ENCODE results near the gene ETS1. TPM values are rescaled to one million over a fixed set of nuclear protein-coding genes. Genes with fewer than 3 reads are reported as not detected.
A peak's percentile ranks its signal among the peaks of the same experiment; 100 is the strongest.

The ETS1 gene
- total RNA-seq, 2 experiments from 2014 or later = 203 to 466 TPM

GRCh38 chr11:128551611-128552335 is 35.6 kb downstream of the ETS1 start:
- H2AFZ ChIP-seq (ENCODE audit: low read length) = peak overlapping the region; percentile 2; the same call in 1 of the 2 replicates
- POLR2A ChIA-PET = interaction anchor here (0.9 to 6.3 kb wide), 17 partner anchors 8 to 256 kb away, joined by 3 to 159 read pairs (median 12); no protein-coding TSS in a partner anchor
- H4K20me1 ChIP-seq (ENCODE audit: insufficient read depth, low read length) = no peaks in the 10 kb centered on the region
- H3K4me2 ChIP-seq (ENCODE audit: low read length) = peak overlapping the region; percentile 78
- H3K9me2 ChIP-seq (ENCODE audit: insufficient read depth, low read length) = no peaks in the 10 kb centered on the region
- H3K4me1 ChIP-seq (ENCODE audit: insufficient read depth, low read length, poor library complexity, severe bottlenecking) = peaks cover 93% of the 10 kb centered on the region
- DNase-seq (ENCODE audit: low spot score) = peak; percentile 87
- H3K36me3 ChIP-seq (ENCODE audit: insufficient read depth, low read length) = no peaks in the 10 kb centered on the region
- CTCF ChIA-PET (ENCODE audit: unreplicated experiment) = interaction anchor here (0.8 to 3.3 kb wide), 4 partner anchors 33 to 80 kb away, joined by 3 to 14 read pairs (median 6); no protein-coding TSS in a partner anchor
- intact Hi-C loops (cut with micrococcal nuclease; ENCODE audit: unreplicated experiment) = loop anchor here (1.0 to 2.0 kb wide), 4 partner anchors 29 to 291 kb away; no protein-coding TSS in a partner anchor
- peak overlapping the region; percentile 60 for H3K4me3 ChIP-seq (ENCODE audit: low read depth, low read length, poor library complexity, severe bottlenecking)
- TF ChIP-seq EZH2phosphoT487 (IDR thresholded peaks at IDR 0.05; ENCODE audit: borderline replicate concordance, low read depth, low read length) (no peak), CTCF (conservative IDR thresholded peaks at IDR 0.05; ENCODE audit: low read length) (no peak)
- peak overlapping the region; percentile 97 for H3K27ac ChIP-seq (ENCODE audit: low read depth, low read length, poor library complexity, severe bottlenecking)
- BruUV-seq (replicated peaks) = no TSS peak
- peaks cover 6% of the 10 kb centered on the region; the same call in 1 of the 2 replicates for H3K79me2 ChIP-seq (ENCODE audit: insufficient read depth, low read depth, low read length)
- H3K9me3 ChIP-seq (ENCODE audit: low read length) = no peaks in the 10 kb centered on the region

GRCh38 chr11:128551058-128551457 is 36.3 kb downstream of the ETS1 start:
- CTCF ChIA-PET (ENCODE audit: unreplicated experiment) = interaction anchor here (1.3 kb wide), 1 partner anchor 82 kb away, joined by 4 read pairs; no protein-coding TSS in a partner anchor
- Histone ChIP-seq H3K9me2 (ENCODE audit: insufficient read depth, low read length) (no peaks in the 10 kb centered on the region), H3K9me3 (ENCODE audit: low read length) (no peaks in the 10 kb centered on the region), H3K4me3 (ENCODE audit: low read depth, low read length, poor library complexity, severe bottlenecking) (peak overlapping the region; percentile 60), H3K4me1 (ENCODE audit: insufficient read depth, low read length, poor library complexity, severe bottlenecking) (peaks cover 93% of the 10 kb centered on the region), H2AFZ (ENCODE audit: low read length) (peak overlapping the region; percentile 24; the same call in 1 of the 2 replicates), H3K4me2 (ENCODE audit: low read length) (peak overlapping the region; percentile 78), H4K20me1 (ENCODE audit: insufficient read depth, low read length) (no peaks in the 10 kb centered on the region), H3K79me2 (ENCODE audit: insufficient read depth, low read depth, low read length) (peaks cover 6% of the 10 kb centered on the region; the same call in 1 of the 2 replicates), H3K27ac (ENCODE audit: low read depth, low read length, poor library complexity, severe bottlenecking) (peak overlapping the region; percentile 97), H3K36me3 (ENCODE audit: insufficient read depth, low read length) (no peaks in the 10 kb centered on the region)
- no TSS peak for BruUV-seq (replicated peaks)
- intact Hi-C loops (cut with micrococcal nuclease; ENCODE audit: unreplicated experiment) = no loop called here
- TF ChIP-seq EZH2phosphoT487 (IDR thresholded peaks at IDR 0.05; ENCODE audit: borderline replicate concordance, low read depth, low read length) (no peak), CTCF (conservative IDR thresholded peaks at IDR 0.05; ENCODE audit: low read length) (no peak)
- peak; percentile 48 for DNase-seq (ENCODE audit: low spot score)
- POLR2A ChIA-PET = interaction anchor here (0.8 to 10.2 kb wide), 10 partner anchors 12 to 176 kb away, joined by 3 to 89 read pairs (median 5); no protein-coding TSS in a partner anchor
